ENCODE results near the gene GRIK5.

- TF ChIP-seq GATA3 (IDR thresholded peaks at IDR 0.05; ENCODE audit: low read depth, low read length) (no peak), GATA2 (IDR thresholded peaks at IDR 0.05; ENCODE audit: low read depth, low read length) (no peak)
Observed at GRCh38 chr19:42079276-42079669, 9.3 kb upstream of the GRIK5 start.

All from SH-SY5Y (cell line).